Measurements from ENCODE around the gene CAPS.
"Not testable (repeated sequence)": the region's sequence is repeated elsewhere in the genome, so short reads cannot be mapped to it uniquely, and the experiment has no call there.

Gene CAPS

DNA sequence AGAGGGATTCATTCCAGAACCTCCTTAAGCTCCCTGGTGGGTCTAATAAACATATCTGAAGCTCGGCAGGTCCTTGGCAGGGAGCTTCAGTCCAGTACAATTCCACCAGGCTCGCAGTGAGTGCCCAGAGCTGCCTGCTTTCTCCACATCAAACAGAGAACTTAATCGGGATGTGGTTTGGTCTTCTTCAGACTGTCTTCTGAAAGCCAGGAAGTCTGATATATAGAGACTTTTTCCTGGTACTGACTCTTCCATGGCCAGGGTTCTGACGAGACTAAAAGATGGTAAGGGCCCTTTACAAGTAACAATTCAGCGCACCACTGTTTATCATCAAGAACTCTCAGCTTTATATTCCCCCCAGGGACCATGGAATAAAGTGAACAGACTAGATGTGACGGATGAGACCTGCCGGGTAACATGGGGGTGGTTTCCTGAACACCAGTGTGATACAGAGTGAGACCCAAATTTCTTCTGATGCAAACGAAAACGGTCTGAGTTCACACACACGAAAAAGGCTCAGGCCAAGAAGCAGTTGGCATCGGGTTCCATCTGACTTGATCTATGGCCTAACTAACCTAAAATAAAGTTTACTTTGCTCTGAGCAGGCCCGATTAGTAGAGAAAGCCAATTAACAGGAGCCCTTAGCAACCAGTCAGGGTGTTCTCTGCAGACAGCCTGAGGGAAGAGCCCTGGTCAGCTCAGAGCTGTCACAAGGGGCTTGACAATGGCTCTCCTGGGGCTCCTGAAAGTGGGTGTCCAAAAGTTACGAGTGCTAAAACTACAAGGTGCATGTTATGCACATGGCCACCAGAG, 34.9 kb downstream of the CAPS start:
- intact Hi-C loops (cut with DNase I): no loop called here
- peak in 3 of 42 donors; percentile 18 to 45 (median 23) for DNase-seq

GRCh38 chr19:5949792-5950305, 35.8 kb downstream of the CAPS start:
- intact Hi-C loops (cut with DNase I): no loop called here
- DNase-seq: peak in 2 of 42 donors; percentile 7 to 17

GRCh38 chr19:5950741-5951140, 36.7 kb downstream of the CAPS start:
- no peak for DNase-seq
- intact Hi-C loops (cut with DNase I): no loop called here

- DNase-seq: peak in 22 of 42 donors; percentile 21 to 65 (median 44)
- intact Hi-C loops (cut with DNase I): no loop called here
These were observed 37.3 kb downstream of the CAPS start for GRCh38 chr19:5951338-5951861.

- intact Hi-C loops (cut with DNase I): no loop called here
- no peak for DNase-seq
These were observed 38.4 kb downstream of the CAPS start for GRCh38 chr19:5952193-5953029.

DNA sequence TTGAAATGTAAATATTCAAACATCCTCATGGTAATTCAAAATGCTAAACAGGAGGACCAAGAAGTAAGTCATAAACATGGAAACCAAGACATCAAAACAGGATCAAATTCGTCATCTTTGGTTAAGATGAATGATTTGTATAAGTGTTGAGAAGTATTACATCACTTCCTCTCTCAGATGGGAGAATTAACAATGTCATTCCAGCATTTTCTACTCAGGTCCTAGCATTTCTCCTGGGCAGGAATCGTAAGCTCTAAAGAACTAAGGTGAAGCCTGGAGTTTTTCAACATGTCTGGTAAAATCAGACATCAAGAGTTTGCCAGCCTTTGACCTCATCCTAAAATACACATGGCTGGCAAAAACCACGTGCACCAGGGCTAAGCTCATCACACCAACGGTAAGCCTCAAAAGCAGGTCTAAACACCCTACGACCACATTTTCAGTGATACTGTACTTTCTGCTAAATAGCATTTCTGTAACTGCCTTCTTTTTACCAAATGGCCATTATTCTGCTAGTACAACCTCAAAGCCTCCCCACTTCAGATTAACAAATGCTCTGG, 39.1 kb downstream of the CAPS start:
- no peak for DNase-seq
- intact Hi-C loops (cut with DNase I): no loop called here

- intact Hi-C loops (cut with DNase I): no loop called here
- DNase-seq: peak in 3 of 42 donors; percentile 11 to 55 (median 15)
These were observed 39.7 kb downstream of the CAPS start for GRCh38 chr19:5953680-5954213.

GRCh38 chr19:5954293-5954692, 40.2 kb downstream of the CAPS start:
- intact Hi-C loops (cut with DNase I): no loop called here
- DNase-seq: no peak

DNA sequence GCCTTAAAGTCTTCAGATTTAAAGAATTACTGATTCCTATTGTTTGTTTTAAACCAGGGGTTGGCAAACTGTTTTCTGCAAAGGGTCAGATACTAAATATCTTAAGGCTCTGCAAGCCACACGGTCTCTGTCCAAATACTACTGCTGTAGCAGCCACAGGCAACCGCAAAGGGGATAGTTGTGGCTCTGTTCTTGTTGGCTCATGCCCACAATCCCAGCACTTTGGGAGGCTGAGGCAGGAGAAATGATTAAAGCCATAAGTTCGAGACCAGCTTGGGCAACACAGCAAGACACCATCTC, 41.5 kb downstream of the CAPS start:
- DNase-seq: no peak
- intact Hi-C loops (cut with DNase I): no loop called here

DNA sequence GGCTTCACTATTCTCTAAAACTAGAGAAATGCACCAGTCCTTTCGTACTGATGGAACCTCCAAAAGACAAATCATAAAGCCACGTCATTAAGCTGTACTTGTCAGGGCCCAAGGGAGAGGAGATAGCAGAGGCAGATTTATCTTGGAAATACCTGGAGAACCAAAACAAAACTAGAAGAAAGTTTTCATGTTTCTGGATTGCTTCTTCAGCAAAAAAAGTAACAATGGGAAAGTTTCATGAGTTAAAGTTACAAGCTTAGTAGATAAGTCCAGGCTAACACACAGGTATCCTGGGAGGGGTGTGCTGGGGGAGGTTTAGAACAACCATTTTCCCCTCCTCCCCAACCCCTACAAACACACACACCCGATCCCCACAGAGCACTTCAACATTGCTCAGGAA, 42.3 kb downstream of the CAPS start:
- intact Hi-C loops (cut with DNase I): no loop called here

GRCh38 chr19:5956728-5957127, 42.7 kb downstream of the CAPS start:
- no peak for DNase-seq
- intact Hi-C loops (cut with DNase I): no loop called here

More for the DNA sequence above, 42.3 kb downstream of the CAPS start:
- DNase-seq: no peak

- intact Hi-C loops (cut with DNase I): no loop called here
- DNase-seq: no peak
These were observed 43.1 kb downstream of the CAPS start for GRCh38 chr19:5957170-5957569.

DNA sequence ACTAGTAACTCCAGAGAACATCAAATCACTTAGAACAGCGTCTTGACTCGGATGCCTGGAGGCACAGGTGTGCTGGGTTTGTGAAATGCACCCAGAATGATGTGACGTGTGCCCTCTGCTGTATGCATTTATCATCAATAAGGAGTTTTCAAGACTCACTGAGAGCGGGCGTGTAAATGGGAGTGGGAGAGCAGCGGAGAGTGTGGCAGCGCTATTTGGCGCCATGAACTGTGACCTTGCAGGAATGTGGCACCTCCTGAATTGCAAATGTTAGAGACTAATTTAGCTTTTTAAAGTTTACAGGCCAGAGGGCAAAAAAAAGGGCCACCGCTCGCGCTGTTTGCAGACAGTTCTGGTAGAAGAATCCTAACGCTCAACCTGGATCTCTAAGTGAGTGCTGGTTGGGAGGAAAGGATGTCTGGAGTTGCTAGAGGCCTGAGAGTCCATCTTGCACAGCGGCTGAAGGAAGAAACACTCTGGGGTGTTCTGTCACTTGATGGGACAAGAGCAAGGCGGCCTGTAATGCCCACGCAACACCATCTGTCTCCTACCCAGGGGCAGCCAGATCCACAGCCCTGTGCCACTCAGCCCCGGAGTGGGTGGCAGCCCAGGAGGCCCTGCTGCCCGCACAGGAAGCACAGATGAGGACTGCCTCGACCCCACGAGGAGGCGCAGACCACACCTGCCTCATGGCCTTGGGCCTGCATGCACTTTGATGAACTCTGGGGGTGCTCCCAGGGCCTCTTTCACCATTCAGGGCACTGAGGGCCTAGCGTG, 44.2 kb downstream of the CAPS start:
- intact Hi-C loops (cut with DNase I): no loop called here
- no peak for DNase-seq

GRCh38 chr19:5958851-5959122, 44.7 kb downstream of the CAPS start:
- DNase-seq: no peak
- intact Hi-C loops (cut with DNase I): no loop called here

- intact Hi-C loops (cut with DNase I): no loop called here
- DNase-seq: no peak
These were observed 45.4 kb downstream of the CAPS start for GRCh38 chr19:5959260-5960004.

GRCh38 chr19:5960005-5961001, 46.2 kb downstream of the CAPS start:
- peak in 7 of 42 donors; percentile 15 to 64 (median 36) for DNase-seq

GRCh38 chr19:5961641-5961968, 47.6 kb downstream of the CAPS start:
- DNase-seq; intact Hi-C loops (cut with DNase I): not testable (repeated sequence)

More at GRCh38 chr19:5960005-5961001, 46.2 kb downstream of the CAPS start:
- intact Hi-C loops (cut with DNase I): no loop called here

Data from head of caudate nucleus (tissue), 42 donors.